ENCODE results near the gene GREM2. TPM values are rescaled to one million over a fixed set of nuclear protein-coding genes. Genes with fewer than 3 reads are reported as not detected.

GREM2 gene
- total RNA-seq, 1 experiment from 2014 or later = 0.17 TPM

GRCh38 chr1:240492832-240493440 is 119.0 kb downstream of the GREM2 start (continued):
- no peak for TF ChIP-seq ATF3 (CRISPR knock-in tag; conservative IDR thresholded peaks at IDR 0.05)
- 0 out of 2 replicates have a peak, but pooled peaks have one; percentile 62 for TF ChIP-seq ZNF138 (CRISPR knock-in tag; conservative IDR thresholded peaks at IDR 0.05)
- no peak for TF ChIP-seq ZBTB43 (CRISPR knock-in tag; IDR thresholded peaks at IDR 0.05)
- no peak for TF ChIP-seq JUN (CRISPR knock-in tag; IDR thresholded peaks at IDR 0.05)
- TF ChIP-seq CBFB (CRISPR knock-in tag; IDR thresholded peaks at IDR 0.05; ENCODE audit: low read depth) = peak; percentile 64; the same call in 1 of the 2 replicates
- TF ChIP-seq USF1 (CRISPR knock-in tag; IDR thresholded peaks at IDR 0.05) = 0 out of 2 replicates have a peak, but pooled peaks have one; percentile 14
- TF ChIP-seq ZNF263 (CRISPR knock-in tag; IDR thresholded peaks at IDR 0.05; ENCODE audit: low read depth) = no peak
- 0 out of 2 replicates have a peak, but pooled peaks have one; percentile 54 for TF ChIP-seq STAT6 (CRISPR knock-in tag; conservative IDR thresholded peaks at IDR 0.05; ENCODE audit: low read depth)
- peak; percentile 54; the same call in 1 of the 2 replicates for TF ChIP-seq SP1 (CRISPR knock-in tag; conservative IDR thresholded peaks at IDR 0.05)
- peak; percentile 45; the same call in 1 of the 2 replicates for TF ChIP-seq FOXP1 (CRISPR knock-in tag; IDR thresholded peaks at IDR 0.05; ENCODE audit: borderline replicate concordance)
- no peak for TF ChIP-seq ZNF121 (CRISPR knock-in tag; IDR thresholded peaks at IDR 0.05)
- peak; percentile 85 for TF ChIP-seq HMGXB4 (CRISPR knock-in tag; IDR thresholded peaks at IDR 0.05)
- peak; percentile 72; the same call in 1 of the 2 replicates for TF ChIP-seq AFF4 (CRISPR knock-in tag; IDR thresholded peaks at IDR 0.05; ENCODE audit: borderline replicate concordance)
- TF ChIP-seq CREM (CRISPR knock-in tag; IDR thresholded peaks at IDR 0.05) = no peak
- no peak for TF ChIP-seq ZNF512 (CRISPR knock-in tag; IDR thresholded peaks at IDR 0.05; ENCODE audit: borderline replicate concordance)
- TF ChIP-seq USF2 (CRISPR knock-in tag; IDR thresholded peaks at IDR 0.05) = peak; percentile 52
- TF ChIP-seq TEAD4 (CRISPR knock-in tag; IDR thresholded peaks at IDR 0.05) = no peak
- peak; percentile 69; the same call in 1 of the 2 replicates for TF ChIP-seq MAX (CRISPR knock-in tag; IDR thresholded peaks at IDR 0.05)
- TF ChIP-seq NFATC4 (CRISPR knock-in tag; IDR thresholded peaks at IDR 0.05) = no peak
- no peak for TF ChIP-seq IRF2 (CRISPR knock-in tag; IDR thresholded peaks at IDR 0.05; ENCODE audit: borderline replicate concordance, low read depth)
- TF ChIP-seq SMAD3 (CRISPR knock-in tag; IDR thresholded peaks at IDR 0.05; ENCODE audit: borderline replicate concordance) = 0 out of 2 replicates have a peak, but pooled peaks have one; percentile 42
- TF ChIP-seq RELA (CRISPR knock-in tag; IDR thresholded peaks at IDR 0.05; ENCODE audit: borderline replicate concordance) = no peak
- TF ChIP-seq ESRRA (CRISPR knock-in tag; IDR thresholded peaks at IDR 0.05; ENCODE audit: borderline replicate concordance) = no peak

Measured in WTC11 (cell line).